Measurements from ENCODE around the gene SNX1.

SNX1 gene

DNA sequence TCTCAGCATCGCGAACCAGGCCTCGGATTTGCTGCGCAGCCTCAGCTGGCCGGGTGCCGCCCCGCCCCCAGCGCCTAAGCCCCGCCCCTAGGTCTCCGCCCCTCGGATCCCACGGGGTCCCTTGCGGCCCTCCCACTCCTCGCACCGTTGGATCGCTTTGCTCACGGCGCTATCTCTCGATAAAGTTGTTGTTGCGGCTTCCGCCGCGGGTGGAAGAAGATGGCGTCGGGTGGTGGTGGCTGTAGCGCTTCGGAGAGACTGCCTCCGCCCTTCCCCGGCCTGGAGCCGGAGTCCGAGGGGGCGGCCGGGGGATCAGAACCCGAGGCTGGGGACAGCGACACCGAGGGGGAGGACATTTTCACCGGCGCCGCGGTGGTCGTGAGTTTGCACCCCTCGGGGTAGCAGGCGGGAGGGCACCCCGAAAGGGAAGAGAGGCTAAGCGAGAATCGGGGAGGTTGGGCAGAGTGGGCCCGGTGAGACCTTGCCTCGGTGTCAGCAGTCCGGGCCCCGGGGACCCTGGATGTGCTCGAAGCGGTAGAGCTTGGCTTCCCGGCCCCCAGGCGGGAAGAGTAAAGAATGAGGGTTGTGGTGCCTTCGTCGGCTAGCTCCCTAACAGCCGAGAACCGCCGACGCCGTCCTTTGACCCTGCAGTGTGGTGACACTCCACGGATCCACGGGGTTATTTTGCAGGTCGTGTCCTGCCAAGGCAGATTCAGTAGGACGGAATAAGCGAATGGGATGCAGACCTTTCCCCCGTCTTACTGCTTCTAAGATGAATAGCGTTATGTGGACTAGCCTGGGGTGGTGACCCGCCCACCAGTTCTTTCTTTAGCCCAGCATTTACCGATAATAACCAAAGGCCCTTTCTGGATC is at the start of gene SNX1 (continued):
- no peak for TF ChIP-seq BCL11B (tag by site-specific recombination; IDR thresholded peaks at IDR 0.05; ENCODE audit: low read depth)
- peak; percentile 77 for TF ChIP-seq SP7 (tag by site-specific recombination; IDR thresholded peaks at IDR 0.05)

DNA sequence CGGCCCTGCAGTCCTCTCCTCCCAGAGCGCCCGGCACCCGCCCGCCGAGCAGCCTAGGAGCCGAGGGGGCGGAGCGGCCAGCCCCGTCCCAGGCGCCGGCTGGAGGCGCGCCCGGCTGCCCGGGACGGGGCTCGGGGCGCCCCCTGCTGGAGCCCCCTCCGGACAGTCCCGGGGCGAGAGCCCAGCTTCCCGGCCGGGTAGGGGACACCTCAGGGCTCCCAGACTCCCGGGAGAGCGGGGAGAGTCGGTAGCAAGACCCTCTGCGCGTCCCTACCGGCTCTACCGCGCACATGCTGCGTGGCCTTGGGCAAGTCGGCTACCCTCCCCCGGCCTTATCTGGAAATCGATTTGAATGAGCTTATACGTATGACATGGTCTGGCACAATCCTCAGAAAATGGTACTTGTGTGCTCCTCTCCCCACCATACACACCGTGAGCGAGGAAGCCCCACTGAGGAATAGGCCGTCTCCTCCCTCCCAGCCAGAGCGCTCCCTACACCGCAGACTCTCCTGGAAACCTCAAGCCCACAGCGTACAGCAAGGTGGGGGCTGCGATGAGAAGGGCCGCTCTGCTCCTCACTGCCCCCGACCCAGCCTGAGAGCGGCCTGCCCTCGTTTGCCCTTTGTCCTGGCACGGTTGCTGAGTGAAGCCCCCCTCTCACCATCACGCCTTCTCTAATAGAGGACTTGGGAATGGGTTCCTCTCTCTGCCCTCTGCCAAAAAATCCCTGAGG is 49.2 kb upstream of the SNX1 start, which contains the start of gene DAPK2:
Gene DAPK2 (minus strand): TSS at position 65 of the 733 bp plus-strand sequence. CDS start 6,224 bp downstream, outside the sequence.
- CTCF ChIA-PET, result interaction anchor here (0.6 to 2.7 kb wide), 16 partner anchors 10 to 1712 kb away, joined by 3 to 19 read pairs (median 3); no protein-coding TSS in a partner anchor
- POLR2A ChIA-PET, result interaction anchor here (1.0 to 1.2 kb wide), 2 partner anchors 8 to 363 kb away, joined by 3 to 4 read pairs; no protein-coding TSS in a partner anchor
- Histone ChIP-seq H3K4me1 (ENCODE audit: control insufficient read depth, insufficient read depth, low read length) (0 out of 2 replicates have a peak, but pooled peaks cover 3% of the 10 kb centered on the region), H3K27ac (ENCODE audit: extremely low read depth, low read depth, low read length) (no peak within 1 kb of the TSS; the same call in 1 of the 2 replicates), H3K9me3 (ENCODE audit: control insufficient read depth, insufficient read depth, low read depth, low read length) (no peaks in the 10 kb centered on the region), H3K4me3 (ENCODE audit: low read depth, low read length) (peak within 1 kb of the TSS; percentile 36), H3K36me3 (ENCODE audit: control insufficient read depth in 2 of 2, insufficient read depth in 1 of 2, low read length in 2 of 2) (no peaks in the 10 kb centered on the region)
- TF ChIP-seq OVOL3 (tag by site-specific recombination; IDR thresholded peaks at IDR 0.05), result no peak
- no peak for TF ChIP-seq ZNF621 (tag by site-specific recombination; IDR thresholded peaks at IDR 0.05)
- TF ChIP-seq, protein P1, sequence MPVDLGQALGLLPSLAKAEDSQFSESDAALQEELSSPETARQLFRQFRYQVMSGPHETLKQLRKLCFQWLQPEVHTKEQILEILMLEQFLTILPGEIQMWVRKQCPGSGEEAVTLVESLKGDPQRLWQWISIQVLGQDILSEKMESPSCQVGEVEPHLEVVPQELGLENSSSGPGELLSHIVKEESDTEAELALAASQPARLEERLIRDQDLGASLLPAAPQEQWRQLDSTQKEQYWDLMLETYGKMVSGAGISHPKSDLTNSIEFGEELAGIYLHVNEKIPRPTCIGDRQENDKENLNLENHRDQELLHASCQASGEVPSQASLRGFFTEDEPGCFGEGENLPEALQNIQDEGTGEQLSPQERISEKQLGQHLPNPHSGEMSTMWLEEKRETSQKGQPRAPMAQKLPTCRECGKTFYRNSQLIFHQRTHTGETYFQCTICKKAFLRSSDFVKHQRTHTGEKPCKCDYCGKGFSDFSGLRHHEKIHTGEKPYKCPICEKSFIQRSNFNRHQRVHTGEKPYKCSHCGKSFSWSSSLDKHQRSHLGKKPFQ (tag by site-specific recombination; IDR thresholded peaks at IDR 0.05), result no peak
- peak; percentile 11; the same call in 1 of the 2 replicates for TF ChIP-seq ZNF335 (tag by site-specific recombination; conservative IDR thresholded peaks at IDR 0.05)
- TF ChIP-seq, protein P2, sequence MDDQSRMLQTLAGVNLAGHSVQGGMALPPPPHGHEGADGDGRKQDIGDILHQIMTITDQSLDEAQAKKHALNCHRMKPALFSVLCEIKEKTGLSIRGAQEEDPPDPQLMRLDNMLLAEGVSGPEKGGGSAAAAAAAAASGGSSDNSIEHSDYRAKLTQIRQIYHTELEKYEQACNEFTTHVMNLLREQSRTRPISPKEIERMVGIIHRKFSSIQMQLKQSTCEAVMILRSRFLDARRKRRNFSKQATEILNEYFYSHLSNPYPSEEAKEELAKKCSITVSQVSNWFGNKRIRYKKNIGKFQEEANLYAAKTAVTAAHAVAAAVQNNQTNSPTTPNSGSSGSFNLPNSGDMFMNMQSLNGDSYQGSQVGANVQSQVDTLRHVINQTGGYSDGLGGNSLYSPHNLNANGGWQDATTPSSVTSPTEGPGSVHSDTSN (CRISPR knock-in tag; IDR thresholded peaks at IDR 0.05), result no peak
- TF ChIP-seq SP7 (tag by site-specific recombination; IDR thresholded peaks at IDR 0.05), result no peak
- no peak for TF ChIP-seq ZNF140 (tag by site-specific recombination; IDR thresholded peaks at IDR 0.05)
- TF ChIP-seq GLIS2 (tag by site-specific recombination; IDR thresholded peaks at IDR 0.05), result peak; percentile 24; the same call in 1 of the 2 replicates
- TF ChIP-seq, protein P3, sequence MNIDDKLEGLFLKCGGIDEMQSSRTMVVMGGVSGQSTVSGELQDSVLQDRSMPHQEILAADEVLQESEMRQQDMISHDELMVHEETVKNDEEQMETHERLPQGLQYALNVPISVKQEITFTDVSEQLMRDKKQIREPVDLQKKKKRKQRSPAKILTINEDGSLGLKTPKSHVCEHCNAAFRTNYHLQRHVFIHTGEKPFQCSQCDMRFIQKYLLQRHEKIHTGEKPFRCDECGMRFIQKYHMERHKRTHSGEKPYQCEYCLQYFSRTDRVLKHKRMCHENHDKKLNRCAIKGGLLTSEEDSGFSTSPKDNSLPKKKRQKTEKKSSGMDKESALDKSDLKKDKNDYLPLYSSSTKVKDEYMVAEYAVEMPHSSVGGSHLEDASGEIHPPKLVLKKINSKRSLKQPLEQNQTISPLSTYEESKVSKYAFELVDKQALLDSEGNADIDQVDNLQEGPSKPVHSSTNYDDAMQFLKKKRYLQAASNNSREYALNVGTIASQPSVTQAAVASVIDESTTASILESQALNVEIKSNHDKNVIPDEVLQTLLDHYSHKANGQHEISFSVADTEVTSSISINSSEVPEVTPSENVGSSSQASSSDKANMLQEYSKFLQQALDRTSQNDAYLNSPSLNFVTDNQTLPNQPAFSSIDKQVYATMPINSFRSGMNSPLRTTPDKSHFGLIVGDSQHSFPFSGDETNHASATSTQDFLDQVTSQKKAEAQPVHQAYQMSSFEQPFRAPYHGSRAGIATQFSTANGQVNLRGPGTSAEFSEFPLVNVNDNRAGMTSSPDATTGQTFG (tag by site-specific recombination; IDR thresholded peaks at IDR 0.05; ENCODE audit: borderline replicate concordance), result no peak
- TF ChIP-seq, protein P4, sequence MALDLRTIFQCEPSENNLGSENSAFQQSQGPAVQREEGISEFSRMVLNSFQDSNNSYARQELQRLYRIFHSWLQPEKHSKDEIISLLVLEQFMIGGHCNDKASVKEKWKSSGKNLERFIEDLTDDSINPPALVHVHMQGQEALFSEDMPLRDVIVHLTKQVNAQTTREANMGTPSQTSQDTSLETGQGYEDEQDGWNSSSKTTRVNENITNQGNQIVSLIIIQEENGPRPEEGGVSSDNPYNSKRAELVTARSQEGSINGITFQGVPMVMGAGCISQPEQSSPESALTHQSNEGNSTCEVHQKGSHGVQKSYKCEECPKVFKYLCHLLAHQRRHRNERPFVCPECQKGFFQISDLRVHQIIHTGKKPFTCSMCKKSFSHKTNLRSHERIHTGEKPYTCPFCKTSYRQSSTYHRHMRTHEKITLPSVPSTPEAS (tag by site-specific recombination; IDR thresholded peaks at IDR 0.05), result no peak
- TF ChIP-seq ZBTB8A (tag by site-specific recombination; IDR thresholded peaks at IDR 0.05), result peak; percentile 57; the same call in 1 of the 2 replicates
- no peak for TF ChIP-seq ZNF292 (tag by site-specific recombination; IDR thresholded peaks at IDR 0.05; ENCODE audit: borderline replicate concordance, low read depth)
- TF ChIP-seq, protein P5, sequence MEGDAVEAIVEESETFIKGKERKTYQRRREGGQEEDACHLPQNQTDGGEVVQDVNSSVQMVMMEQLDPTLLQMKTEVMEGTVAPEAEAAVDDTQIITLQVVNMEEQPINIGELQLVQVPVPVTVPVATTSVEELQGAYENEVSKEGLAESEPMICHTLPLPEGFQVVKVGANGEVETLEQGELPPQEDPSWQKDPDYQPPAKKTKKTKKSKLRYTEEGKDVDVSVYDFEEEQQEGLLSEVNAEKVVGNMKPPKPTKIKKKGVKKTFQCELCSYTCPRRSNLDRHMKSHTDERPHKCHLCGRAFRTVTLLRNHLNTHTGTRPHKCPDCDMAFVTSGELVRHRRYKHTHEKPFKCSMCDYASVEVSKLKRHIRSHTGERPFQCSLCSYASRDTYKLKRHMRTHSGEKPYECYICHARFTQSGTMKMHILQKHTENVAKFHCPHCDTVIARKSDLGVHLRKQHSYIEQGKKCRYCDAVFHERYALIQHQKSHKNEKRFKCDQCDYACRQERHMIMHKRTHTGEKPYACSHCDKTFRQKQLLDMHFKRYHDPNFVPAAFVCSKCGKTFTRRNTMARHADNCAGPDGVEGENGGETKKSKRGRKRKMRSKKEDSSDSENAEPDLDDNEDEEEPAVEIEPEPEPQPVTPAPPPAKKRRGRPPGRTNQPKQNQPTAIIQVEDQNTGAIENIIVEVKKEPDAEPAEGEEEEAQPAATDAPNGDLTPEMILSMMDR (tag by site-specific recombination; IDR thresholded peaks at IDR 0.05), result peak; percentile 31; the same call in 1 of the 2 replicates
- TF ChIP-seq ZIC2 (tag by site-specific recombination; IDR thresholded peaks at IDR 0.05), result peak; percentile 62
- no peak for TF ChIP-seq ZNF354C (tag by site-specific recombination; IDR thresholded peaks at IDR 0.05; ENCODE audit: borderline replicate concordance, low read depth)
- no peak for TF ChIP-seq ZNF416 (tag by site-specific recombination; IDR thresholded peaks at IDR 0.05)
- TF ChIP-seq ZNF660 (tag by site-specific recombination; IDR thresholded peaks at IDR 0.05), result peak; percentile 40; the same call in 1 of the 2 replicates
- TF ChIP-seq TRIM28 (IDR thresholded peaks at IDR 0.05; ENCODE audit: borderline replicate concordance, low read length), result no peak
- TF ChIP-seq ZNF654 (tag by site-specific recombination; IDR thresholded peaks at IDR 0.05; ENCODE audit: low read depth), result 0 out of 2 replicates have a peak, but pooled peaks have one; percentile 5
- no peak for TF ChIP-seq ZNF664 (tag by site-specific recombination; IDR thresholded peaks at IDR 0.05)
- TF ChIP-seq, protein P6, sequence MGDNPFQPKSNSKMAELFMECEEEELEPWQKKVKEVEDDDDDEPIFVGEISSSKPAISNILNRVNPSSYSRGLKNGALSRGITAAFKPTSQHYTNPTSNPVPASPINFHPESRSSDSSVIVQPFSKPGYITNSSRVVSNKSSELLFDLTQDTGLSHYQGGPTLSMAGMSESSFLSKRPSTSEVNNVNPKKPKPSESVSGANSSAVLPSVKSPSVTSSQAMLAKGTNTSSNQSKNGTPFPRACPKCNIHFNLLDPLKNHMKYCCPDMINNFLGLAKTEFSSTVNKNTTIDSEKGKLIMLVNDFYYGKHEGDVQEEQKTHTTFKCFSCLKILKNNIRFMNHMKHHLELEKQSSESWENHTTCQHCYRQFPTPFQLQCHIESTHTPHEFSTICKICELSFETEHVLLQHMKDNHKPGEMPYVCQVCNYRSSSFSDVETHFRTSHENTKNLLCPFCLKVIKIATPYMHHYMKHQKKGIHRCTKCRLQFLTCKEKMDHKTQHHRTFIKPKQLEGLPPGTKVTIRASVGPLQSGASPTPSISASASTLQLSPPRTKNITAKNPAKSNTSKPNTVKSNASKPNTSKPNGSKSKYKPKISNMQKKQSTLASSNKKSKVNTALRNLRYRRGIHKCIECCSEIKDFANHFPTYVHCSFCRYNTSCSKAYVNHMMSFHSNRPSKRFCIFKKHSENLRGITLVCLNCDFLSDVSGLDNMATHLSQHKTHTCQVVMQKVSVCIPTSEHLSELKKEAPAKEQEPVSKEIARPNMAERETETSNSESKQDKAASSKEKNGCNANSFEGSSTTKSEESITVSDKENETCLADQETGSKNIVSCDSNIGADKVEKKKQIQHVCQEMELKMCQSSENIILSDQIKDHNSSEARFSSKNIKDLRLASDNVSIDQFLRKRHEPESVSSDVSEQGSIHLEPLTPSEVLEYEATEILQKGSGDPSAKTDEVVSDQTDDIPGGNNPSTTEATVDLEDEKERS (tag by site-specific recombination; IDR thresholded peaks at IDR 0.05), result no peak

Measured in HEK293 (cell line).